CD14-positive monocyte (primary cell): ENCODE results near the gene CETP. TPM values are rescaled to one million over a fixed set of nuclear protein-coding genes. Genes with fewer than 3 reads are reported as not detected.

Experiments
- DNase-seq, 3 donors: peaks; one replicate each; pipeline ENCODE4 v3.0.0-alpha.2; 2011 to 2022
- H2AFZ ChIP-seq: 2 replicates; pipeline ENCODE4 v1.6.0; 2012; ENCODE audit warnings: mild to moderate bottlenecking, low read depth, low read length, inconsistent platforms; ENCODE audit not compliant: insufficient read depth, poor library complexity, severe bottlenecking
- H3K27ac ChIP-seq, 2 donors: 1 replicate in 1 of 2; 2 replicates in 1 of 2; pipeline ENCODE4 v1.5.1; 2012 to 2013; ENCODE audit warnings: low read length in 2 of 2, control low read depth in 1 of 2, inconsistent platforms in 1 of 2, low read depth in 1 of 2, mild to moderate bottlenecking in 1 of 2
- H3K27me3 ChIP-seq, 2 donors: one replicate each; pipeline versions ENCODE4 v1.6.0 to v1.6.1; 2011 to 2013; ENCODE audit warnings: low read length in 2 of 2; ENCODE audit not compliant: control insufficient read depth in 2 of 2, insufficient read depth in 2 of 2
- H3K36me3 ChIP-seq, 2 donors: replicated peaks in 1 of 2; 1 replicate in 1 of 2; 2 replicates in 1 of 2; pipeline versions ENCODE4 v1.5.1 to v1.6.1; 2012 to 2013; ENCODE audit warnings: low read length in 2 of 2, control low read depth in 1 of 2, inconsistent platforms in 1 of 2, mild to moderate bottlenecking in 1 of 2; ENCODE audit not compliant: insufficient read depth in 2 of 2, control insufficient read depth in 1 of 2
- H3K4me1 ChIP-seq, 2 donors: 1 replicate in 1 of 2; 2 replicates in 1 of 2; pipeline versions ENCODE4 v1.5.1 to v1.6.1; 2012 to 2013; ENCODE audit warnings: low read length in 2 of 2, control low read depth in 1 of 2, inconsistent platforms in 1 of 2, mild to moderate bottlenecking in 1 of 2, moderate library complexity in 1 of 2; ENCODE audit not compliant: insufficient read depth in 2 of 2, control insufficient read depth in 1 of 2
- H3K4me2 ChIP-seq: replicated peaks from 2 replicates; pipeline ENCODE3; 2012; ENCODE audit warnings: low read length, moderate library complexity, mild to moderate bottlenecking; ENCODE audit not compliant: poor library complexity, severe bottlenecking; ENCODE audit errors: extremely low read depth
- H3K4me3 ChIP-seq, 3 experiments: fragments of 200-600 bp in 1 of 3; sonication (generic) in 1 of 3; replicated peaks in 1 of 3; 1 replicate in 2 of 3; 2 replicates in 1 of 3; pipeline ENCODE4 v1.5.1; 2011 to 2013; ENCODE audit warnings: low read length in 3 of 3, mild to moderate bottlenecking in 3 of 3, control low read depth in 2 of 3, low read depth in 2 of 3, inconsistent platforms in 1 of 3, moderate library complexity in 1 of 3
- H3K79me2 ChIP-seq: 2 replicates; pipeline ENCODE4 v1.6.0; 2012; ENCODE audit warnings: mild to moderate bottlenecking, control low read depth, inconsistent platforms, low read length, moderate library complexity; ENCODE audit not compliant: insufficient read depth
- H3K9ac ChIP-seq: 2 replicates; pipeline ENCODE4 v1.6.0; 2017; ENCODE audit warnings: low read length, mild to moderate bottlenecking; ENCODE audit not compliant: insufficient read depth, poor library complexity, severe bottlenecking
- H3K9me3 ChIP-seq, 2 donors: replicated peaks in 1 of 2; 1 replicate in 1 of 2; 2 replicates in 1 of 2; pipeline versions ENCODE4 v1.5.1 to v1.6.1; 2012 to 2013; ENCODE audit warnings: low read length in 2 of 2, control low read depth in 1 of 2; ENCODE audit not compliant: control insufficient read depth in 1 of 2, insufficient read depth in 1 of 2
- H4K20me1 ChIP-seq: 2 replicates; pipeline ENCODE4 v1.6.0; 2012; ENCODE audit warnings: mild to moderate bottlenecking, low read length, control low read depth, moderate library complexity; ENCODE audit not compliant: insufficient read depth
- H3K27ac Mint-ChIP-seq, 7 donors: one replicate each; pipeline ENCODE4 v1.8.0; 2020; ENCODE audit warnings: mild to moderate bottlenecking in 7 of 7, mixed read lengths in 7 of 7, moderate library complexity in 6 of 7, inconsistent platforms in 2 of 7
- H3K27me3 Mint-ChIP-seq, 3 donors: one replicate each; pipeline ENCODE4 v1.8.0; 2021 to 2022; ENCODE audit warnings: low read depth in 3 of 3, mild to moderate bottlenecking in 3 of 3, mixed read lengths in 3 of 3, moderate library complexity in 3 of 3, inconsistent platforms in 1 of 3
- H3K36me3 Mint-ChIP-seq, 2 donors: one replicate each; pipeline ENCODE4 v1.8.0; 2020; ENCODE audit warnings: mixed read lengths in 2 of 2, inconsistent platforms in 1 of 2, mild to moderate bottlenecking in 1 of 2
- H3K4me1 Mint-ChIP-seq: one replicate; pipeline ENCODE4 v1.8.0; 2020; ENCODE audit warnings: mild to moderate bottlenecking, mixed read lengths
- H3K4me3 Mint-ChIP-seq, 2 donors: one replicate each; pipeline ENCODE4 v1.8.0; 2020; ENCODE audit warnings: mild to moderate bottlenecking in 2 of 2, mixed read lengths in 2 of 2, moderate library complexity in 1 of 2
- H3K9me3 Mint-ChIP-seq, 7 donors: one replicate each; pipeline ENCODE4 v1.8.0; 2020 to 2022; ENCODE audit warnings: mixed read lengths in 7 of 7, mild to moderate bottlenecking in 6 of 7, moderate library complexity in 6 of 7, inconsistent platforms in 2 of 7
- CTCF ChIP-seq: fragments of 200-600 bp; IDR thresholded peaks from one replicate; pipeline ENCODE4 v1.8.0; 2022; ENCODE audit warnings: antibody characterized with exemption, mild to moderate bottlenecking
- WGBS: methylation state at CpG from one replicate; pipeline ENCODE4 v1.1.5; 2013; ENCODE audit warnings: missing lambda C conversion rate; ENCODE audit not compliant: insufficient coverage; 5-methylcytosine and 5-hydroxymethylcytosine counted together
- intact Hi-C, 2 donors: fragments of 100-400 bp; cut with micrococcal nuclease; formaldehyde crosslinking; loops; one replicate each; pipeline versions ENCODE4 v1.15.0 to v1.15.1; 2023
- polyA plus RNA-seq, 3 donors: library from polyadenylated mRNA; depleted of rRNA in 1 of 3; unstranded in 2 of 3; stranded (reverse) in 1 of 3; fragments of 300-500 nt in 2 of 3; fragments of >200 nt in 1 of 3; fragmentation: Illumina TruSeq in 2 of 3; gene quantifications; 1 replicate in 2 of 3; 2 replicates in 1 of 3; pipeline ENCODE4 v1.2.3, GENCODE V29; 2012 to 2021

The CETP gene
- polyA plus RNA-seq, 3 donors = 0.61 to 2.1 (median 1.3) TPM

- Mint-ChIP-seq H3K4me3 (no peak overlapping the region), H3K27ac (peak overlapping the region in 2 of 7 donors; percentile 7 to 30), H3K27me3 (no peaks in the 10 kb centered on the region), H3K9me3 (peaks cover 0 to 3% (median 0%) of the 10 kb centered on the region in 7 donors), H3K4me1 (peaks cover 32% of the 10 kb centered on the region), H3K36me3 (peaks cover 26 to 29% of the 10 kb centered on the region in 2 donors)
- TF ChIP-seq CTCF = no peak
- H3K27me3 ChIP-seq = no peaks in the 10 kb centered on the region
- intact Hi-C loops = no loop called here
- H3K9me3 ChIP-seq = no peaks in the 10 kb centered on the region
- no peak overlapping the region for H3K9ac ChIP-seq
- H2AFZ ChIP-seq = no peak overlapping the region
- H3K4me1 ChIP-seq = peaks cover 17 to 30% of the 10 kb centered on the region in 2 donors
- H3K79me2 ChIP-seq = peaks cover 85% of the 10 kb centered on the region
- H3K4me2 ChIP-seq = no peak overlapping the region
- WGBS = 93% methylated on average over 3 of the region's 13 CpGs
- no peak overlapping the region for H3K4me3 ChIP-seq
- peaks cover 14% of the 10 kb centered on the region for H4K20me1 ChIP-seq
- no peak for DNase-seq
- peaks cover 8 to 18% of the 10 kb centered on the region in 2 donors for H3K36me3 ChIP-seq
- H3K27ac ChIP-seq = no peak overlapping the region
Measured at GRCh38 chr16:57012353-57012752, 50.6 kb downstream of the CETP start.

GRCh38 chr16:57013229-57013628 lies 51.5 kb downstream of the CETP start:
- peaks cover 17 to 27% of the 10 kb centered on the region in 2 donors for H3K36me3 ChIP-seq
- intact Hi-C loops = no loop called here
- peaks cover 17 to 30% of the 10 kb centered on the region in 2 donors for H3K4me1 ChIP-seq
- no peak overlapping the region for H3K4me3 Mint-ChIP-seq
- peak overlapping the region in 2 of 7 donors; percentile 78 to 93 for H3K27ac Mint-ChIP-seq
- peaks cover 32% of the 10 kb centered on the region for H3K4me1 Mint-ChIP-seq
- no peak overlapping the region for H3K9ac ChIP-seq
- H3K9me3 ChIP-seq = no peaks in the 10 kb centered on the region
- no peaks in the 10 kb centered on the region for H3K27me3 ChIP-seq
- H3K79me2 ChIP-seq = peaks cover 77% of the 10 kb centered on the region
- peaks cover 0 to 3% (median 0%) of the 10 kb centered on the region in 7 donors for H3K9me3 Mint-ChIP-seq
- TF ChIP-seq CTCF = no peak
- no peak overlapping the region for H3K4me3 ChIP-seq
- H3K4me2 ChIP-seq = no peak overlapping the region
- 100% methylated on average over 1 of the region's 2 CpGs for WGBS
- H3K27me3 Mint-ChIP-seq = no peaks in the 10 kb centered on the region
- H3K36me3 Mint-ChIP-seq = peaks cover 35 to 38% of the 10 kb centered on the region in 2 donors
- no peak overlapping the region for H2AFZ ChIP-seq
- peak overlapping the region in 1 of 2 donors; percentile 81 for H3K27ac ChIP-seq
- no peak for DNase-seq
- H4K20me1 ChIP-seq = peaks cover 23% of the 10 kb centered on the region
